GM19395 (cell line): ENCODE measurements around the gene MESP2.

Experiments used
- ATAC-seq: cut with Tn5 transposase; IDR thresholded peaks from one replicate; pipeline ENCODE4 v1.9.1; 2021; ENCODE audit warnings: mild to moderate bottlenecking, moderate library complexity; ENCODE audit not compliant: unreplicated experiment

MESP2 gene

GRCh38 chr15:89799011-89799911 lies 23.1 kb downstream of the MESP2 start:
- no peak for ATAC-seq

- no peak for ATAC-seq
Observed at GRCh38 chr15:89799918-89800498, 23.9 kb downstream of the MESP2 start.

- ATAC-seq: no peak
Observed at GRCh38 chr15:89801471-89802195, 25.5 kb downstream of the MESP2 start.

GRCh38 chr15:89802231-89802928 lies 26.2 kb downstream of the MESP2 start:
- ATAC-seq: no peak

GRCh38 chr15:89802986-89803824 lies 27.1 kb downstream of the MESP2 start:
- ATAC-seq: no peak

- ATAC-seq: no peak
Observed at GRCh38 chr15:89803941-89804800, 28.0 kb downstream of the MESP2 start.

- ATAC-seq: no peak
Observed at GRCh38 chr15:89805241-89806209, 29.4 kb downstream of the MESP2 start.

- ATAC-seq: no peak
Observed at GRCh38 chr15:89806210-89806558, 30.1 kb downstream of the MESP2 start.

GRCh38 chr15:89806559-89807550 lies 30.7 kb downstream of the MESP2 start:
- ATAC-seq: no peak

GRCh38 chr15:89807689-89808088 lies 31.6 kb downstream of the MESP2 start:
- ATAC-seq: no peak

- ATAC-seq: no peak
Observed at GRCh38 chr15:89808160-89808870, 32.2 kb downstream of the MESP2 start.

- ATAC-seq: no peak
Observed at GRCh38 chr15:89809093-89809786, 33.1 kb downstream of the MESP2 start.

- ATAC-seq: no peak
Observed at GRCh38 chr15:89809787-89810148, 33.6 kb downstream of the MESP2 start.

- no peak for ATAC-seq
Observed at GRCh38 chr15:89810837-89811236, 34.7 kb downstream of the MESP2 start.

GRCh38 chr15:89812011-89812846 lies 36.1 kb downstream of the MESP2 start:
- ATAC-seq: no peak
